HG03097 (cell line): ENCODE data around the gene TIMM10.

Source experiments
- ATAC-seq: cut with Tn5 transposase; IDR thresholded peaks from one replicate; pipeline ENCODE4 v1.9.1; 2021; ENCODE audit not compliant: unreplicated experiment, low FRiP score

TIMM10 gene

DNA sequence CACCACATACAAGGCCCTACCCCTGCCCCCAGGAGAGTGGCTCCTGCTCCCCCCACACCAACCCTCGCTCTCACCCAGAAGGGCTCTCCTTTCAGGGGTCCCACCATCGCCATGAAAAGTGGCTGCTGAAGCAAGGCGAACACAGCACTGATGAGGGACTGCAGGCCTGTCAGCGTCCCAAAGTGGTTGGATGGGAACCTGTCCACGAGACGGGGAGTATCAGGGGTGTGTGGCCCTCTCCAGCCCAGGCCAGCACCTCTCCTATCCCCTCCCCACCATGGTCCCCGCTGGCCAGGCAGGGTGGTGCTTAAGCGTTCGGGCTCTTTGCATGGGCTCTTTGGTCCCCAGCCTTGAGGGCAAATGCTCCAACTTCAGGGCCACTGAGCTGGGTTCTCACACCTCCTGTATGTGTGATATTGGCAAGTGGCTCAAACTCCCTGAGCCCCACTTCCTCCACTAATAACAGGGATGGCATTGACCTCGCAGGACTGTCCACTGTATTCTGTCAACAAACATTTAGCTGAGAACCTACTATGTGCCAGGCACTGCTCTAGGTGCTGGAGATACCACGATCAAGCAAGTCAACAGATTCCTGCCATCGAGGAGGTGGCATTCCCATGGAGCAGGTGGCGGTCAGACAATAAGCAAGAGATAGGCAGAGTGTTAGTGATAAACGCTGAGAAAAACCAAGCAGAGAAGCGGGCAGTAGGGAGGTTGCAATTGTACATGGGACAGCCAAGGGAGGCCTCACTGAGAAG lies 43.4 kb downstream of the TIMM10 start:
- ATAC-seq: no peak

DNA sequence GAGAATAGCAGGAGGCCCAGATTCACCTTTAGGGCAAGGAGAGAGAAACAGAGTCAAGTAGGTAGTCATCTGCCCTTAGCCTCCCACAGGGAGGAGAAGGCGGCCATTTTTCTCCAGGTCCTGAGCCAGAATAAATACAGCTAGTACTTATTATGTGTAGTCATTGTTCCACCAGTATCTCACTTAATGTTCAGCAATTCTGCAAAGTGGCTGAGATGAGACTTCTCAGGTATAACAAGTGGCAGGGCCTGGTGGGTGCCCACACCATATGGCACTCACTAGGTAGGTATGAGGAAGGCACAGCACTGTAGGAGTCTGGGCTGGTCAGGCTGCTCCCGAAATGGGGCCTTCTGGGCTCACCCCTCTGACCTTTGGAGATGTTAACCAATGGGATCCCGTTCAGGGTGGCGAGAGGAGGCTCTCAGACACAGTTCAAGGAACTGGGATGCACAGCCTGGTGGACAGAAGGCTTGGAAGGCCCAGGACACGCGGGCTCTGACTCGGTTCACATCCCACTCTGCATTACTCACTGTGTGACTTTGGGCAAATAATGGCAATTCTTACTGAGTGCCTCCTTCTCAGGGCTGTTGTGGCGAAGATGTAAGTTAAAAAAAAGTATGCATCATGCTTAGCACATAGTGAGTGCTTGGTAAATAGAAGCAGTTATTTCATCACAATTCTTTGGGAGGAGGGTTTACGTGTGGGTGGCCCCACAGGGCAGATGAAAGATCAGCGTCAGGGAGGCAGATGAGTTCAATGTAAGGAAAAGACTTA lies 45.1 kb downstream of the TIMM10 start:
- no peak for ATAC-seq

DNA sequence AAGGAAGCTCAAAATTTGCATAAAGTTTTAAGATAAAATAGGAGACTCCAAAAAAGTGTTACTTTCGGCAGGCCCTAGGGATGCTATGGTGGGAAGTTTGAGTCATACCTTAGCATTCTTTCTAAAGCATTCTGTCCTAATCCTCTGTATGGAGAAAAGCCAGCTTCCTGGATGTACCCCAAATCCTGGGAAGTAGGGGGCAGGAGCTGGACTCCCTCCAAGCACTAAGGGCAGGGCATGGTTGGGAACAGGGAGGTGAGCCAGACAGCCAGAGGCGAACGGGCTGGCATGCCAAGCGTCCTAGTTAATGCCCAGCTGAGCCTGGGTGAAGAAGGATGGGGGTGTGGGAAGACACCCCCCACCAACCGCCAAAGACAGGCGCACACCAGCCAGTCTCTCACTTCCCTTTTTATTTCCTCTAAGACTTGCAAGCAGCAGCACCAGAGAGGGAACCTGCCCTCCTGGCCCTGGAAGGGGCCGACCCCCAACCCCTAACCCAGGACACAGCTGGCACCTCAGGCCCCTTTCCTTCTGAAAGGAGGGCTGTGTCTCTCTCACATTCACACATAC lies 46.3 kb downstream of the TIMM10 start:
- peak; percentile 49 for ATAC-seq

DNA sequence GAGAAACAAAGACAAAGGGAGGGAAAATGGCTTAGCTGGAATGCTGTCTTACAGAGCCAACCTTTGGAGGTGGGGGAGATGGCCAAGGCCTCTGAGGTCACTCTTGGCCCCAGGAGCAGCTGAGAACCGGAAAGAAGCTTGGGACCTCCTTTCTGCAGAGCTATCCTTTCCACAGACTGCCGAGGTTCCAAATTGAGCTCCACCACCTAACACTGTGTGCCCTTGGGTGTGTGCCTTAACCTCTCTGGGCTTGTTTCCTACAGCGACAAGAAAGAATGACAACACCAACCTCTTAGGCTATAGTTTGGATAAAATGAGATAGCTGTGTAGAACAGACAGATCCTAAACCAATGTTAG lies 47.0 kb downstream of the TIMM10 start:
- ATAC-seq: no peak

DNA sequence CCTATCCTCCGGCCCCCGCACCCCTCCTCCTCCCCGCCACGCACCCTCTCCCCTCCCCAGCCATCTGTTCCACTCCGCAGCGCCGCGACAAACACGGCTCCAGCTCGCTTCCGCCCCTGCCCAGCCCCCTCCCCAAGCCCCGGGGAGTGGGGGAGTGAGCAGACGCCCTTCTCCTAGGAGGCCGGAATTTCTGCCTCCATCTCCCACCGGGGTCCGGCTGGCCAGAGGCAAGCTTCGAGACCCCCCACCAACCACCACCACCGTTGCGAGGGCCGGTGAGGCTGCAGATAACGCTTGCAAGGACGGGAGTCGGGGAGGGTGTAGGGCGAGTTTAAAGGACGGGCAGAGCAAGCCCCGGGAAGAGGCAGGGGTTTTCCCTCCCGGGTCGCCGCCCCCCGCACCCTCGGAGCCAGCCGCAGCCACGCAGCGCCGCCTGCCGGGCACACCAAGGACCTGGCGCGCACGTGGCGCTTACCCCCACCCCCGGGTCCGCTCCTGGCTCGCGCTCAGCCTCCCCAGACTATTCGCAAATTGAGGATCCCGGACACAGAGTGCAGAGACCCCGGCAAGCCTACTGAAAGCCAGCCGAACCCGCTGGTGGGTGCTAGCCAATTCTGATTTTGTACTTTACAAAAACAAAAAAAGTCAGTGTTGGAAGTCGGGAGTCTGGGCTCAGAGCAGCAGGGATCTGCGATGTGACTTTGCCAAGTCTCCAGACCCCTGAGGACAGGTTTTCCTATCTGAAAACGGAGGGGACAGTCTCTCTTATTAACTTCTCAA lies 47.6 kb downstream of the TIMM10 start:
- no peak for ATAC-seq

DNA sequence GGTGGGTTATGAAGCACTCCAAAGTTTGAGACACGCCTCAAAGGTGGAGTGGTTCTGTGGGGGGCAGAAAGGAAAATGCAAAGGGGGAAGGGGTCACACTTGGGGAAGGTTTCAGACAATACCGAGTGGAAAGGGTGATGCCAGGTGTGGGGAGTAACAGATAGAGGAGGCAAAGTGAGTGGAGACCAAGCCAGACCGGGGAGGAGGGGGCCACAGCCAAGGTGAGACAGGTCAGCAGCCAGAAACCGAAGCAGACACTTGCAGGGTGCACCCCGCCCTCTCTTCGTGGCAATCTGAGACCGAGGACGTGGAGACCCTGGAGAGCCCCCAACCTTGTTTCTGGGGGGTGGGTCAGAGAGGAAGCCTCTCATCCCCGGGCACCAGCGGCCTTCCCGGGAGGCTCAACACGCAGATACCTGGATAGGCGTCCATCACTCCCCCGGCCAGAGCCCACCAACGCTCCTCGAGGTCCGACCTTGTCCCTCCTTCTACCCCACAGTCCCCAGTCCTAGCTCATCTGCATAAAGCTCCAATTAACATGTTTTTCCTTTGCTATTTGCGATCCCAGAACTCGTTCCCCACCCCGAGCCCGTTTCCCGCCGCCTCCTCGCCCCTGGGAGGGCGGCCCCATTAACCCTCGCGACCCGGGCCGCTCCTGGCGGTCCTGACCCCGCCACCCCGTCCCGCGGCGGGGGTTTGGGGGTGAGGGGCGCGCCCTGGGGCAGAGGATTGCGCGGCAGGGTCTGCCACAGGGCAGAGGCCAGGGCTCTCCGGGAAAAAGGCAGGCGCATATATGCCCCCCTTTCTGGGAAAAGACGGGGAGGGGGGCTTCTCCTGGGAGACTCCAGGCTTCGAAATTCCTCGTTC lies 48.4 kb downstream of the TIMM10 start:
- no peak for ATAC-seq

DNA sequence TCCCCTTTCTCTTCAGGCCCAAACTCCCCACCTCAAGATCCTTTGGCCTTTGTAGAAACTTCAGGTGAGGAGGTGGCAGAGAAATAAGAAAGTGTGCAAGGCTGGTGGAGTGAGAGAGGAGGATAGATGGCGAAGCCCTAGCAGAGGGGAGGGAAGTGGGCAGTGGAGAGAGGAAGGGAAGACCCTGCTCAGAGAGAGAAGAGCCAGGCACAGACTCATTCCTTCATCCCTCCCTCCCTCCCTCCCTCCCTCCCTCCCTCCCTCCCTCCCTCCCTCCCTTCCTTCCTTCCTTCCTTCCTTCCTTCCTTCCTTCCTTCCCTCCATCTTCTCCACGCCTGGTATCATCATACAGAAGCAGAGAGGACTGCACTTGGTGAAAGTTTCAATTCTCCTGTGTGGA lies 49.2 kb downstream of the TIMM10 start:
- ATAC-seq: no peak

DNA sequence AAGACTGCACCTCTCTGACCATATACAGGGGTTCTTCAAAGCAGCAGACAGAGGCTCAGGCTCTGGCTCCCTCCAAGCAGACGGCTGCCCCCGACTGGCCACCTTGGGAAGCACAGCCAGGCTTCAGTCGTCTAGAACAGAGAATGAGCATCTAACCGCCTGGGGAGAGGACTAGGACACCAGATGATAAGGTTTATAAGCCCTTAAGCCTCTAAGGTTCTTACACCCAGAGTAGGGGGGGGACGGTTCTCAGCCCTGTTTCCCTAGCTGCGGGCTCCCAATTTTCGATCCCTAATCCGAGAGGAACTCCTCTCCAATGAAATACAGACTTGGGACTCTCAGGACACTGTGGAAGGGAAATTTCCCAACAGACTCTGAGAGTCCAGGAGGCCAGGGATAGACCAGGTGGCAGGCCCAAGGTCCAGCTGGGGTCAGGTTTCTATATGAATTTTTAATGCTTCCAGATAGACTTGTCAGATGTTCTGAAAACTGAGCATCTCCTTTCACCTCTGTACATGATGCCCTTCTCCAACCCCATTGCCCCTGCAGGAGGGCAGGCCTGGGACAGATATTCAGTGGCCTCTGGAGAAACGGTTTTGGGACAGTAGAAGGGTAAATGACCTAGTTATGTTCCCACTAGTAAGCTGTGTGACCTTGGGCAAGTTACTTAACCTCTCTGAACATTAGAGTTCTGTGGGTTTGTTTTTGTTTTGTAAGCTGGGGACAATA lies 50.0 kb downstream of the TIMM10 start:
- no peak for ATAC-seq

DNA sequence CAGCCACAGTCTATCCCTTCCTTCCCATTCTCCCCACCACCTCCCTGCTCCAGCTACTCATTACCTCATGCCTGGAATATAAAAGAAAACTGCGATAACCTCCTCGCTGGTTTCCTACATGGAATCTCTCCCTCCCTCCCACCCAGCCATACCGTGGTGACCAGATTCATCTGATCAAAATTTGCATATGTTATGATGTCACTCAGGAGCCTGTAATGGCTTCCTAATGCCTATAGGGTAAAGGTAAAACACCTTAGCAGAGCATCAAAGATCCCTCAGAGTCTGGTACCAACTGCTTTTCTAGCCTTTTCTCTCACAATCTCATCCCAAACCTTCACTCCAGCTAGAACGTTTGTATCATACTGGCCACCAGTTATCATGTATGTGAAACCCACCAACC lies 50.6 kb downstream of the TIMM10 start:
- no peak for ATAC-seq

DNA sequence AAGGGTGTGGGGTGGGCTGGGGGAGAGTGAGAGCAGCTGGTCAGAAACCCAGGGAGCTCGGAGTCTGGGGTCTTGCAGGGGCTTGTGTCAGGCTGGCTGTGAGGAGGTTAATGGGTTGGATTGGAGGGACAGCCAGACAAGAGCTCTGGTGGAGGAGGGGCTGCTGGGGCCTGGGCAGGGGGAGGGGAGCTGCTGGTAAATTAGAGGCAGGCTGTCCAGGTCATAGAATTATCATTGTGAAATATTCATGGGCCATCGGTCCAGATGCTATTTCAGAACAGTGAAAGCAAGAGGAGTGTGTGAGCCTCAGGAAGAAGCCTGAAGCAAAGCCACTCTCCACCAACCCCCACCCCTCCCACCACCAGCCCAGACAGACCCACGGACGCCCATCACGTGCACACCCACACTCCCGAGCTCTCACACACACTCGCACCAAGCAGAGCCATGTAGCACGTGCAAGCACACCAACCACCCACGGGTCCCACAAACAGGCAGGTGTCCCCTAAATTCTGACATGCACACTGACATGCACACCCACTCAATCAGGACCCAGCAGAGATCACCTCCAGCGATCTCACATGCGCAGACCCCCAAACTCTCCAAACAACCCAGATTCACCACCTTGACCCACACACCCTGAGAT lies 51.4 kb downstream of the TIMM10 start:
- ATAC-seq: no peak
